Measurements from ENCODE around the gene RBM19. TPM values are rescaled to one million over a fixed set of nuclear protein-coding genes. Genes with fewer than 3 reads are reported as not detected.

RBM19 gene
- total RNA-seq, 1 donor from 2014 or later = 31.1 TPM

- no peak for DNase-seq (ENCODE audit: extremely low spot score, unreplicated experiment)
- H3K27me3 Mint-ChIP-seq (ENCODE audit: unreplicated experiment) = no peaks in the 10 kb centered on the region
- no peak for TF ChIP-seq CTCF (IDR thresholded peaks at IDR 0.05)
- no peak overlapping the region for H3K4me3 Mint-ChIP-seq (ENCODE audit: unreplicated experiment)
- peaks cover 20% of the 10 kb centered on the region for H3K36me3 Mint-ChIP-seq (ENCODE audit: unreplicated experiment)
- peaks cover 13% of the 10 kb centered on the region for H3K4me1 Mint-ChIP-seq (ENCODE audit: unreplicated experiment)
- no peaks in the 10 kb centered on the region for H3K9me3 Mint-ChIP-seq (ENCODE audit: unreplicated experiment)
- H3K27ac Mint-ChIP-seq (ENCODE audit: unreplicated experiment) = no peak overlapping the region
Observed at GRCh38 chr12:113852695-113853490, 113.2 kb downstream of the RBM19 start.

GRCh38 chr12:113852264-113852663 lies 113.9 kb downstream of the RBM19 start:
- no peak for TF ChIP-seq CTCF (IDR thresholded peaks at IDR 0.05)
- no peak overlapping the region for H3K4me3 Mint-ChIP-seq (ENCODE audit: unreplicated experiment)
- peaks cover 18% of the 10 kb centered on the region for H3K36me3 Mint-ChIP-seq (ENCODE audit: unreplicated experiment)
- H3K4me1 Mint-ChIP-seq (ENCODE audit: unreplicated experiment) = peaks cover 13% of the 10 kb centered on the region
- H3K9me3 Mint-ChIP-seq (ENCODE audit: unreplicated experiment) = no peaks in the 10 kb centered on the region
- no peak overlapping the region for H3K27ac Mint-ChIP-seq (ENCODE audit: unreplicated experiment)
- DNase-seq (ENCODE audit: extremely low spot score, unreplicated experiment) = no peak
- no peaks in the 10 kb centered on the region for H3K27me3 Mint-ChIP-seq (ENCODE audit: unreplicated experiment)

GRCh38 chr12:113850309-113851056 lies 115.6 kb downstream of the RBM19 start:
- Mint-ChIP-seq H3K27me3 (ENCODE audit: unreplicated experiment) (no peaks in the 10 kb centered on the region), H3K4me3 (ENCODE audit: unreplicated experiment) (no peak overlapping the region), H3K27ac (ENCODE audit: unreplicated experiment) (peak overlapping the region; percentile 47), H3K36me3 (ENCODE audit: unreplicated experiment) (peaks cover 10% of the 10 kb centered on the region), H3K4me1 (ENCODE audit: unreplicated experiment) (peaks cover 13% of the 10 kb centered on the region), H3K9me3 (ENCODE audit: unreplicated experiment) (no peaks in the 10 kb centered on the region)
- TF ChIP-seq CTCF (IDR thresholded peaks at IDR 0.05) = no peak
- DNase-seq (ENCODE audit: extremely low spot score, unreplicated experiment) = no peak

GRCh38 chr12:113847856-113848255 lies 118.3 kb downstream of the RBM19 start:
- Mint-ChIP-seq H3K4me3 (ENCODE audit: unreplicated experiment) (no peak overlapping the region), H3K9me3 (ENCODE audit: unreplicated experiment) (no peaks in the 10 kb centered on the region), H3K27ac (ENCODE audit: unreplicated experiment) (no peak overlapping the region), H3K27me3 (ENCODE audit: unreplicated experiment) (no peaks in the 10 kb centered on the region), H3K36me3 (ENCODE audit: unreplicated experiment) (peaks cover 9% of the 10 kb centered on the region), H3K4me1 (ENCODE audit: unreplicated experiment) (peaks cover 20% of the 10 kb centered on the region)
- no peak for TF ChIP-seq CTCF (IDR thresholded peaks at IDR 0.05)
- DNase-seq (ENCODE audit: extremely low spot score, unreplicated experiment) = no peak

Data from osteocyte (in vitro differentiated cells).